Cardiac fibroblast (primary cell): ENCODE data around the gene SUGCT.
A peak's percentile ranks its signal among the peaks of the same experiment; 100 is the strongest.

Experiments used
- DNase-seq, 2 donors: peaks; one replicate each; pipeline versions ENCODE4 v3.0.0 to v3.0.0-alpha.2; 2010; ENCODE audit warnings: low read depth in 2 of 2
- H3K4me3 ChIP-seq, 2 donors: replicated peaks in 1 of 2; 1 replicate in 1 of 2; 2 replicates in 1 of 2; pipeline ENCODE4 v1.5.1; 2011; ENCODE audit warnings: low read depth in 2 of 2, low read length in 2 of 2, mild to moderate bottlenecking in 2 of 2, moderate library complexity in 1 of 2
- TF ChIP-seq, protein P1 (sequence below): IDR thresholded peaks from one replicate; pipeline ENCODE4 v1.5.1; 2011; ENCODE audit warnings: low read depth, mild to moderate bottlenecking, low read length, inconsistent platforms

Gene SUGCT

DNA sequence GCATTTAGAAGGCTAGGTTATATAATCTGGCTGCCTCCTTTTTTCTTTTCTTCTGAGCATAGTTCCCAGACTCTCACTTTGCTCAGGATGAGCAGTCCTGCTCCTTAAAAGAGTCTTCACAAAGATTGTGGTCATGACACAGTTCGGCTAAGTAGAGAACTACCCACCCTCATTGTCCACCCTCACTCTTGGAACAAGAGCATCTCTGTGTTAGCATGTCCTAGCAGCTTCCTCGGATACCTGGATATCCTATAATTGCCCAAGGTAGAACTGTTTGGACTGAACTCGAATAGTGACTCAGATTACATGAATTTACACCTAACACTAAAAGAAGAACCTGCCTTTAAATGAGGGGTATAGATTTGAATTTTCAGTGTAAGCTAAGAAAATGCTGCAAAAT lies 572.0 kb downstream of the SUGCT start:
- TF ChIP-seq, protein P1, sequence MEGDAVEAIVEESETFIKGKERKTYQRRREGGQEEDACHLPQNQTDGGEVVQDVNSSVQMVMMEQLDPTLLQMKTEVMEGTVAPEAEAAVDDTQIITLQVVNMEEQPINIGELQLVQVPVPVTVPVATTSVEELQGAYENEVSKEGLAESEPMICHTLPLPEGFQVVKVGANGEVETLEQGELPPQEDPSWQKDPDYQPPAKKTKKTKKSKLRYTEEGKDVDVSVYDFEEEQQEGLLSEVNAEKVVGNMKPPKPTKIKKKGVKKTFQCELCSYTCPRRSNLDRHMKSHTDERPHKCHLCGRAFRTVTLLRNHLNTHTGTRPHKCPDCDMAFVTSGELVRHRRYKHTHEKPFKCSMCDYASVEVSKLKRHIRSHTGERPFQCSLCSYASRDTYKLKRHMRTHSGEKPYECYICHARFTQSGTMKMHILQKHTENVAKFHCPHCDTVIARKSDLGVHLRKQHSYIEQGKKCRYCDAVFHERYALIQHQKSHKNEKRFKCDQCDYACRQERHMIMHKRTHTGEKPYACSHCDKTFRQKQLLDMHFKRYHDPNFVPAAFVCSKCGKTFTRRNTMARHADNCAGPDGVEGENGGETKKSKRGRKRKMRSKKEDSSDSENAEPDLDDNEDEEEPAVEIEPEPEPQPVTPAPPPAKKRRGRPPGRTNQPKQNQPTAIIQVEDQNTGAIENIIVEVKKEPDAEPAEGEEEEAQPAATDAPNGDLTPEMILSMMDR = no peak
- no peak for DNase-seq
- no peak overlapping the region for H3K4me3 ChIP-seq

DNA sequence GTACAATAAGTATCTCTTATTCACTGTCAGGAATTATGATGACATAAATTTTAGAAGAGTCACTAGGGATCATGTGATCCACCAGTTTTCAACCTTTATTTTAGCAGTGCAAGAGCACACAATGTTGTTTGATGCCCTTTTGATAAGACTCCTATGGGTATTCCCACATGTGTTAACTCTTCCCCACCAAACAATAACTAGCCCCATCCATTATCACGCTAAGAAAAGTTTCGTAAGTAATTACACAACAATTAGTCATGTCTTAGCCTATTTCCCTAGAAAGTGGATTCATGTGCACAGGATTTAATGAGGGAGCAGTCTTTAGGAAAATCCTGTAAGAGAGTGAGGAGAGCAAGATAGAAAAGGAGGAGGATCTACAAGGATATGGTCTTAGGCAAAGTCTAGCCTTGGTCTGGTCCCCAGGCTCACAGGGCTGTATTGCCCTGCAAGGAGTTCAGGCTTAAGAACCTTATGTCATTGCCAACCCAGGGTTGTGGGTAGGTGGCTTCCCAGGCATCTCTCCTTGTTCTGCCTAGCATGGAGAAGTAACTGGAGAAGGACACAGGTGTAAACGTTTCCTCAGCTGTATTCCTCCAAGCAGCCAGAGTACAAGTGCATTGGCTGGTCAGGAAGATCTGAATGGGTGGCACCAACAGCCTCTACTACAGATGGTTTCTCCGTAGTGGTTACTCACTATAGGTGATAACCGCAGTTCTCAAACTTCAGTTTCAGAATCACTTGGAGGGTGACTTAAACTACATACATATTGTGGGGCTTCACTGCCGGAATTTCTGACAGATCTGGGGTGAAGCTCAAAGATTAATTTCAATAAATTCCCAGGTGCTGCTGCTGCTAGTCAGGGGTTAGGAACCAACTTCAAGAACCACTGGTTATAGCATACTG lies 574.5 kb downstream of the SUGCT start:
- TF ChIP-seq, protein P1 = no peak
- DNase-seq = peak; percentile 43 to 65
- H3K4me3 ChIP-seq = no peak overlapping the region

DNA sequence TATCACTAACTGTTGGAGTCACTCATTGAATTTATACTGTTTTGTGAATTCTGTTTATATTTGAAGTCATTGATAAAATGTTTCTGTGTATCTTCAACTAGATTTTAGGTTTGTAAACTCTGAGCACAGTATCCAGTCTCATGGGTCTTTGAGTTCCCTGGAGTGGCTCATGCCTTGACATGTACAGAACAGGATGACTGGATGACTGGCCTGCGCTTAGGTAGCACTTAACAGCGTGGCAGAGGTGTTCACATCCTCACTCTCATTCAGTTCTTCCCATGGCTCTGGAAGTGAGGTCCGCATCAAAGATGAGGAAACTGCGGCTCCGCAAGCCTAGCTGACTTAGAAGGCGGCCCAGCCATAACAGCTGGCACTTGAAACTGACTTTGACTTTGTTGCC lies 576.9 kb downstream of the SUGCT start:
- no peak for DNase-seq
- TF ChIP-seq, protein P1 = no peak
- no peak overlapping the region for H3K4me3 ChIP-seq

DNA sequence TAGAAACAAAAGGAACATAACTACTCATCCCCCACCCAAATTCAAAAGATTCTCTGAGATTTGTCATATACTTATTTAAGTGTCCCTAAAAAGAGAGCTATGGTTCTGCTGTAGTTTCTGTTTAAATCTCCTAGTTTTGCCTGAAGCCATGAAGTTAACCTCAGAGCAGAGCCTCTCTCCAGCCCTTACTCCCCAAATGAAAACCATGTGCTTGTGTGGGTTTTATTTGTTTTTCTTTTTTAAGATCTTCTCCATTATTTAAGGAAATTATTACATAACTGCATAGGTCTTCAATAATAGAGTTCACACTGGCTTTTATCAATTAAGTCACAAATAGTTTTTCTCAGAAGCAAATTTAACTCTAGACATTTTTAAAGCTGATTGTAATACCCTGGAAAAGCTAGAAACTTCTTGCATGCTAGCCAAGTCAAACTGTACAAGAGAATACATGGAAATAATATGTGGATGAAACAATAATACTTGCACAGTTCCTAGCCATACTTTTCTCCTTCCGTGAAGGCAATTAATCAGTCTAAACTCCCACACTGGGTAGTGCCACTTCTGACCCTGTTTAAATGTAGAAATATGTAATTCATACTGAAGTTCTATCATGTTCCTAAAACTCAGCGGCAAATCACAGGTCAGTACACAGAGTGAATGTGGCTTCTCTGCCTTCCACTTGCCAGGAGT lies 579.7 kb downstream of the SUGCT start:
- no peak for DNase-seq
- TF ChIP-seq, protein P1 = no peak
- H3K4me3 ChIP-seq = no peak overlapping the region

DNA sequence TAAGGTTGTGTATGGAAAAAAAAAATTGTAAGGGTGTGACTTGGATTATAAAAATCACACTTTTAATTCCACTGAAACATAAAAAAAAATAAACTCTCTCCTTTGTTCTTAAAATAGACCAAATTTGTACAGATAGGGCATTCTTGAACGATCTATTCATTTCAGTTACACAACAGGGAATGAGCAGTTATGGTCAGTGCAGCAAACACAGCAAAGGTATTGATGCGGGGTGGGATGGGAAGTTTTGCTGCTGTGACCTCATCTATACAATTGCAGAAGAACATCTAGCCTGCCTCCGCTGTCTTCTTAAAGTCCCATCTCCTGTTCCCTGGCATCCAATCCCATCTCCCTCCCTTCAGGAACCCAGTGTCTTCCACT lies 580.2 kb downstream of the SUGCT start:
- TF ChIP-seq, protein P1 = no peak
- H3K4me3 ChIP-seq = no peak overlapping the region
- peak in 1 of 2 donors; percentile 61 for DNase-seq

DNA sequence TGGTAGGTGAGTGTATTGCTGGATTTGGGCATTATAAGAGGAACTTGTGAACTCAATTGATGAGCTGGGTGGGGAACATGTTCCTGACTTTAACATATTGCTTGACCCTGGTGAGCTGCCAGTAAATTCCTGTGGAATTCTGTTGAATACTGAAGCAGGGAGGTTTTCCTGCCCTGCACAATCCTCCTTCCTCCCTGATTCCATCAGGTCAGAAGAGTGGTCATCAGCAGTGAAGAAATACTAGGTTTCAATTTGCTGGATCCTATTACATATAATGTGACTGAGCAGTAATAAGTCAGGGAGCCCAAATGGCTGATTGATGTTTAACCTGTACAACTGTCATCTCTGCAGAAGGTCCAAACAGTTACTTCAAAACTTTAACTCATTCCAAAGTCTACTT lies 581.2 kb downstream of the SUGCT start:
- no peak overlapping the region for H3K4me3 ChIP-seq
- TF ChIP-seq, protein P1 = no peak
- peak; percentile 27 to 40 for DNase-seq
